Measurements from ENCODE around the gene LHPP. TPM values are rescaled to one million over a fixed set of nuclear protein-coding genes. Genes with fewer than 3 reads are reported as not detected.

Gene LHPP
- total RNA-seq, 4 donors from 2014 or later: 9.3 to 20.5 (median 14.5) TPM

- TF ChIP-seq, protein P1, sequence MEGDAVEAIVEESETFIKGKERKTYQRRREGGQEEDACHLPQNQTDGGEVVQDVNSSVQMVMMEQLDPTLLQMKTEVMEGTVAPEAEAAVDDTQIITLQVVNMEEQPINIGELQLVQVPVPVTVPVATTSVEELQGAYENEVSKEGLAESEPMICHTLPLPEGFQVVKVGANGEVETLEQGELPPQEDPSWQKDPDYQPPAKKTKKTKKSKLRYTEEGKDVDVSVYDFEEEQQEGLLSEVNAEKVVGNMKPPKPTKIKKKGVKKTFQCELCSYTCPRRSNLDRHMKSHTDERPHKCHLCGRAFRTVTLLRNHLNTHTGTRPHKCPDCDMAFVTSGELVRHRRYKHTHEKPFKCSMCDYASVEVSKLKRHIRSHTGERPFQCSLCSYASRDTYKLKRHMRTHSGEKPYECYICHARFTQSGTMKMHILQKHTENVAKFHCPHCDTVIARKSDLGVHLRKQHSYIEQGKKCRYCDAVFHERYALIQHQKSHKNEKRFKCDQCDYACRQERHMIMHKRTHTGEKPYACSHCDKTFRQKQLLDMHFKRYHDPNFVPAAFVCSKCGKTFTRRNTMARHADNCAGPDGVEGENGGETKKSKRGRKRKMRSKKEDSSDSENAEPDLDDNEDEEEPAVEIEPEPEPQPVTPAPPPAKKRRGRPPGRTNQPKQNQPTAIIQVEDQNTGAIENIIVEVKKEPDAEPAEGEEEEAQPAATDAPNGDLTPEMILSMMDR (IDR thresholded peaks at IDR 0.05; ENCODE audit: low read depth): no peak
These were observed 92.6 kb downstream of the LHPP start for GRCh38 chr10:124554085-124554858.

DNA sequence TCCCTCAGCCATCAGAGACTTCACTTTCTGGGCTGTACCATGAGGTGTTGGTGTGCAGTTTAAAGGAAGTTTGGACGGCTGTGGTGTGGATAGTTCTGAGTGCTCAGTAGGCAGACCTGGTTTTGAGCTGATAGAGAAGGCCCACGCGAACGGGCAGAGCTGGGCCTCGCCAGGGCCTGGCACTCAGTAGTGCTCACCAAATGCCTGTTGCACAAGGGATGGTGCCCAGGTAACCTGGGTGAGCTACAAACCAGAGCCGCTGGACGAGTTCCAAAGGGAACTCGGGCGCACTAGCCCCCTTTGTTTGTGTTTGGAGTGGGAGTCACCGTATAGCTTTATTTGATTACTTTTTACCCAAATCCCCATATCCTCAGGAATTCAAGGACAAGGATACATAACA is 95.5 kb downstream of the LHPP start:
- TF ChIP-seq, protein P1 (IDR thresholded peaks at IDR 0.05; ENCODE audit: low read depth): no peak

DNA sequence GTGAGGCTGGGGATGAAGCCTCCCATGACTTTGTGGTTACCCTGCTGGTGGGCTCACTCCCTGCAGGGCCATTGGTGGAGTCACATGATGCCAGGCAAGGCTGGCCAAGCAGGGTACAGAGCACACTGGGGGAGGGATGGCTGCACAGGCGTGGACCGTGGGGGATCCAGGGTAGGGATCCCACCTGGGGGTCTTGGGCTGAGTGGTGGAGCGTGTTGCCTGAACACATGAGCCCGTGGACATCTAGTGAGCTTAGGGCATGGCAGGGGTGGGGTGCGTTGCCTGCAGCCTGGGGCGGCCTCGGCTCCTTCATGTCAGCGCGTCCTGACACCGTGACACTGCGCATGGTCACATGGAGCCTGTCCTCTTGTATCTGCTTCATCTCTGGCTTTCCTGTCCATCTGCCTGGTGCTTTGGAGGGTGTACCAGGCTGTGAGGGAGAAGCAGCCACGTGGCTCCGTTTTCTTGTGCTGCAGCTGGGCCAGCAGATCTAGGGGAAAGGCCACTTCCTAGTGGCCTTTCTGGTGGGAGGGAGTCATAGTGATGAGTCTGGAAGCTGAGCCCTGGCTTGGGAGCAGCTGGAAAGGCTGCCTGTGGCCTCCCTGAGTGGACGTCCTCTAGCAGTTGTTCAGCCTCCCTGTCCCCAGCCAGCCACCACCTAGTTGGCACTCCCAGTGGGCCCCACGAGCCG is 96.2 kb downstream of the LHPP start:
- TF ChIP-seq, protein P1 (IDR thresholded peaks at IDR 0.05; ENCODE audit: low read depth): no peak

DNA sequence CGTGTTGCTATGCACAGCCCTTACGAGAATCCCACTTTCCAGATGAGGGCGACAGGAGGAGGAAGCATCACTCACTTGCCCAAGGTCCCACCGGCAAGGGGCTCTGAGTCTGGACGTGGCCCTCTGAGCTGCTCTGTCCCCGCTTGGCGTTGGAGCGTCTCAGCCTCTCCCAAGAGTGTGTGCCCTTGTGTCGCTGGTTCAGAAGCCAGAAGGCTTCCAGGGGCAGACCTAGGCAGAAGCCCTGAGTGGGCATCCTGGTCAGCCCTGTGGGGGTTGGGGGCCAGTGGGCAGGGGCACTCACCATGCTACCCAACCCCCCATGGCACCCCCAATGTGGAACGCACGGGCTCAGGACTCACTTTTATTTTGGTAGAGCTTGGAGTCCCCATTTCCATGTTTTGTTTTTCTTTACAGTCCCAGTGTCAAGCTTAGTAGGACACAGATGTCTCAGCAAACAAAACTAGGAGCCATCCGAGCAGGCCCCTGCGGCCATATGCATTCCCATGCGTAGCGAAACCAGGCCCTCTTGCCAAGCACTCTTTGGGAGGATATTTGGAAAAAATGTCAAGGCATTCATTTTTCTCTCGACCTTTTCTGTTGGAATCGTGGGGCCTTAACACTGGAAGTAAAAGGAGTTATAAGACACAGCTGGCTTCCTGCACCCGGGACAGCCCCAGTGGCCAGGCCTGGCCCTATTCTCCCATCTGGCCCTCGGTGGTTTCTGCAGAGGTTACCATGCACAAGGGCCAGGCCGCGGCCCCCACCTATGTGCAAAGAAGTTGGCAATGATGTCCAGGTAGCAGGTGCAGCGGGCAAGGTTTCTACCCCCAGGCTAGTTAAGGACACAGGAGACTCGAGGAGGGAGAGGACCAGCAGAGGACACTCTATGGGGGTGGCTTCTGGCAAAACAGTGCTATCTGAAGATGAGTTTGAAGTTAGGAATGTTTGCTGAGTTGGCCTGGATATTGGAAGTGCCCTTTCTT is 97.0 kb downstream of the LHPP start:
- TF ChIP-seq, protein P1 (IDR thresholded peaks at IDR 0.05; ENCODE audit: low read depth): no peak

GRCh38 chr10:124559372-124560132 is 97.9 kb downstream of the LHPP start:
- TF ChIP-seq, protein P1 (IDR thresholded peaks at IDR 0.05; ENCODE audit: low read depth): no peak

GRCh38 chr10:124560377-124561105 is 98.9 kb downstream of the LHPP start:
- TF ChIP-seq, protein P1 (IDR thresholded peaks at IDR 0.05; ENCODE audit: low read depth): no peak
